IPS DF 6.9 (cell line): ENCODE measurements around the gene RERE.
"Not testable (repeated sequence)": the region's sequence is repeated elsewhere in the genome, so short reads cannot be mapped to it uniquely, and the experiment has no call there.

ENCODE experiments used
- DNase-seq: peaks from one replicate; pipeline ENCODE4 v3.0.0-alpha.2; 2013; ENCODE audit warnings: low read depth, low spot score
- H3K27ac ChIP-seq: one replicate; pipeline ENCODE4 v1.5.1; 2013; ENCODE audit warnings: low read length, control low read depth
- H3K27me3 ChIP-seq: 2 replicates; pipeline ENCODE4 v1.6.1; 2013; ENCODE audit warnings: mild to moderate bottlenecking, low read length; ENCODE audit not compliant: control insufficient read depth, insufficient read depth
- H3K36me3 ChIP-seq: 2 replicates; pipeline ENCODE4 v1.6.1; 2013; ENCODE audit warnings: low read length; ENCODE audit not compliant: control insufficient read depth, insufficient read depth
- H3K4me1 ChIP-seq: 2 replicates; pipeline ENCODE4 v1.6.1; 2013; ENCODE audit warnings: low read length; ENCODE audit not compliant: control insufficient read depth, insufficient read depth
- H3K4me3 ChIP-seq: 2 replicates; pipeline ENCODE4 v1.5.1; 2013; ENCODE audit warnings: mild to moderate bottlenecking, low read length
- H3K9me3 ChIP-seq: 2 replicates; pipeline ENCODE4 v1.6.1; 2013; ENCODE audit warnings: low read length, inconsistent platforms; ENCODE audit not compliant: control insufficient read depth, insufficient read depth
- WGBS: extraction: QIAGEN DNeasy Blood & Tissue Kit; methylation state at CpG from one replicate; pipeline ENCODE4 v1.1.7; 2013; ENCODE audit warnings: mixed read lengths, missing lambda C conversion rate; ENCODE audit not compliant: insufficient read length, insufficient coverage; 5-methylcytosine and 5-hydroxymethylcytosine counted together

The RERE gene

DNA sequence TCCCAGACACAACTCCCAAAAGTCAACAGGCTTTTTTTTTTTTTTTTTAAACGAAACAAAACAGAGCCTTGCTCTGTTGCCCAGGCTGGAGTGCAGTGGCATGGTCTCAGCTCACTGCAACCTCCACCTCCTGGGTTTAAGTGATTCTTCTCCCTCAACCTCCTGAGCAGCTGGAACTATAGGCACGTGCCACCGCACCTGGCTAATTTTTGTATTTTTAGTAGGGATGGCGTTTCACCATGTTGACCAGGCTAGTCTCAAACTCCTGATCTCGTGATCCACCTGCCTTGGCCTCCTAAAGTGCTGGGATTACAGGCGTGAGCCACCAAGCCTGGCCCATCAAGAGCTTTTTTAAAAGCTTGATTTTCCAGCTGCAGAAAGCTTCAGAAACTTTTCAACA lies 437.1 kb downstream of the RERE start:
- not testable (repeated sequence) for H3K4me1 ChIP-seq, H3K36me3 ChIP-seq, DNase-seq, H3K27me3 ChIP-seq, H3K4me3 ChIP-seq, H3K27ac ChIP-seq, H3K9me3 ChIP-seq
- WGBS, result no CpG with 5 or more reads among the region's 6 CpGs

DNA sequence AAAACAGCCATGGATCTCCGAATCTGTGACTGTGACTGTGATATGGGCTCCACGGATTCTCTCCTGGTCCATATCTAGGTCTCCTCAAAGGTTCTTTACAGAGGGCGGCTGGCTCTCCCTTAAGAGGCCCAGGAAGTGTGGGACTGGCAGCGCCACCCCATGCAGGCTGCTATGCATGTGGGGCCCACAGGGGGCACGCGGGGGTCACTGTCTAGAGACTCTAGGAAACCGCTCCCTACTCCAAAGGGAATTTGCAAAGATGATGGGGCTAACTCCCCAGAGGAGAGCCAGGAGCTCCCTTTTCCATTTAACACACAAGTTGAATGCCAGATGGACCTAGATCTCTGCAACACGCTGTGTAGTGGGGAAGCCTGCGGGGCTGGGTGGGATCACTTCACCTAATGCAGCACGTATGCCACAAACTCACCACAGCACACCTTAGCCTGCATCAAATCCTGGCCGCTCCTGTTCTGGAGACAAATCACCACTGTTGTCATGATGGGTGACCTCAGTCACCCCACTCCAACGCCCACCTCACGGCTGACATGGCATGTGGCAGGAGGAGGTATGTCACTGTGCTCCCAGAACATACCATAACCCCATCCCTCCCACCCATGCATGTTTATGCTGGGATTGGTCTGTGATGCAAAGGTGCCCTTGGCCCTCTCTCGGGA lies 437.8 kb downstream of the RERE start:
- no CpG with 5 or more reads among the region's 14 CpGs for WGBS

DNA sequence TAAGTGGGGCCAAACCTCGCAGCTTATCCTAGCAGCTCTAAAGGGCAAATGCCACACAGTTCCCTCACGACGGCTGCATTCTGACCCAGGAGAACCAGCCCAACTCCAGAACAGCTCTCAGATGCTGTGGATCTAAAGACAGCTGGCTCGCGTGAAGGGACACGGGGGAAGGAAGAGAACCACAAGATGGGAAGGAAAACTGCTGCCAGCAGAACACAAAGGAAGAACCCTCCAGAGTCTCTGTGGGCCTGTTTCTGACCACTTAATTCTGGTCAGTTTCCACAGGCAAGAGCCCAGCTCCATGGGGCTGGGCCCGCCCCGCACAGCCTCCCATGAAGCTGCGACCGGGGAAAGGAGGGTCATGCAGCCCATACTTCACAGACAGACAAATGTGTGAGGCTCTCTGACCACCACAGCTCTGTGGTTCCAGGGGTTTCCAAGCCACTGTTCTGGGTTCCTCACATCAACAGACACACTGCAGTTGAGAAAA lies 438.4 kb downstream of the RERE start:
- WGBS, result no CpG with 5 or more reads among the region's 10 CpGs
- no peak for DNase-seq
- no peaks in the 10 kb centered on the region for H3K9me3 ChIP-seq
- H3K36me3 ChIP-seq, result no peaks in the 10 kb centered on the region
- H3K27me3 ChIP-seq, result no peaks in the 10 kb centered on the region
- H3K4me1 ChIP-seq, result peaks cover 7% of the 10 kb centered on the region
- H3K4me3 ChIP-seq, result no peak overlapping the region
- no peak overlapping the region for H3K27ac ChIP-seq

More for the DNA sequence above, 437.8 kb downstream of the RERE start:
- DNase-seq, result no peak
- H3K36me3 ChIP-seq, result no peaks in the 10 kb centered on the region
- H3K4me1 ChIP-seq, result peaks cover 6% of the 10 kb centered on the region
- H3K4me3 ChIP-seq, result no peak overlapping the region
- no peak overlapping the region for H3K27ac ChIP-seq
- no peaks in the 10 kb centered on the region for H3K9me3 ChIP-seq
- no peaks in the 10 kb centered on the region for H3K27me3 ChIP-seq

DNA sequence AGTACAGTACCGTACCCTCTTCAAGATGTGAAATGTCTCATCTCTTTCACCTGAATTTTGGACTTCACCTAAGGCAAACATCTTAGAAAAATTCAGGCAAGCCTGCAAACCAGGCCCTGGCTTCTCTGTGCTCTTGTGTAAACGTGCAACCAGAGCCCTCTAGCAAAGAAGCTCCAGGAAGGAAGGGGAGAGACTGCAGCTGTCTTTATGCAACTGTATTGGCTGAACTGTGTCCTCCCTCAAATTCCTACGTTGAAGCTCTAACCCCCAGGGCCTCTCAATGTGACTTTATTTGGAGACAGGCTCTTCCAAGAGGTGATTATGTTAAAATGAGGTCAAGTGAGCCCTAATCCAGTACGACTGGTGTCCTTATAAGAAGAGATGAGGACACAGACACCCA lies 439.3 kb downstream of the RERE start:
- H3K4me1 ChIP-seq, result peaks cover 9% of the 10 kb centered on the region
- H3K27ac ChIP-seq, result no peak overlapping the region
- no CpG with 5 or more reads among the region's 4 CpGs for WGBS
- H3K9me3 ChIP-seq, result no peaks in the 10 kb centered on the region
- H3K4me3 ChIP-seq, result no peak overlapping the region
- no peaks in the 10 kb centered on the region for H3K36me3 ChIP-seq
- no peak for DNase-seq
- no peaks in the 10 kb centered on the region for H3K27me3 ChIP-seq

DNA sequence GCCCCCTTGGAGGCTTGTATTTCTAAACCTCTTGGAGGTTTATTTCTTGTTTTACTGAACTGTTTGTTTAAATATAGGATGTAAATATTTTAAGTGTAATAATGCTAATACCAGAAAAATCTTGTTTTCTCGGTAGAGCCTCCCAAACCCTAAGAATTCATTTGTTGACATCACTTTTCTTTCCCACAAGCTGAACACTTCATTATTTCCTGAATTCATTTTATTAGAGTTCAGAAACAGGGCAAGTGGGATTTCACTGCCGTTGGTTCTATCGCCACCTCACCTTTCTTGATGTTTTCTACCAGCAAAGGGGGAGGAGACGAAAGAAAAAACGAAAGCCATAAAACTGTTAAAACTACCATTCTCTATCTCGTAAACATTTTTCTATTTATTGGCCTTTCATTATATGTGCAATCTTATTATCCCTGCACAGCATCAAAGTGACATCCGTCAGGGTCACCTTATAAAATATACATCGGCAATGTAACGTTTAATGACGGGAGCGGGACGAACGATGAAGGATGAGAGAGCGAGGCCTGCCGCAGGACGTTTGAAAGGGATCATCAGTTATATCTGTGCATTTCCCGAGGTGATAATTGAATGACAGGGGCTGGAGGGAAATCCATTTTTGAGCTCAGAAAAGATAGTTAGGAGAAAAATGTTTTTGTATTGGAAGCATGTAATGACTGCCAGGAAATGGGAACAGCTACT lies 440.0 kb downstream of the RERE start:
- DNase-seq, result no peak
- H3K4me1 ChIP-seq, result peaks cover 10% of the 10 kb centered on the region
- no peaks in the 10 kb centered on the region for H3K9me3 ChIP-seq
- no peaks in the 10 kb centered on the region for H3K36me3 ChIP-seq
- WGBS, result 100% methylated on average over 1 of the region's 17 CpGs
- H3K27me3 ChIP-seq, result no peaks in the 10 kb centered on the region
- no peak overlapping the region for H3K4me3 ChIP-seq
- no peak overlapping the region for H3K27ac ChIP-seq

DNA sequence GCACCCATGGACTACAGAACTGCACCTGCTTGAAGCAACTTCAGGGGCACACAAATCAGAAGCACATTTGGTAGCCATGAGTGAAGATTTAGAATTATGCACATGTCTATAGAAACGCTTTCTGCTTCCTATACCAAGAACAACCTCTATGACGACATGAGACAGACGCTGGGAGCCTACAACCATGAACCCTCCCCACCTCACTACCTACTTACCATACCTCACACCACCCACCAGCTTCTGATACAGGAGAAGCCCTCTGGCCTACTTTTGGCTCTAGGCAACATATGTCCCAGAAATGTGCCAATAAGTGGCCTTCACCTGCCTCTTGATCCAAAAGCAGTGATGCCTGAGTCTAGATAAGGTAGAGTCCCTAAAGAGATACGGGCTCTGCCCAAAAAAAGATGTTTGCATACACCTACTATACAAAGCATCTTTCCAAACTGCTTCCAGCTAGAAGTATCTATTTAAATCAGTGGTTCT lies 441.0 kb downstream of the RERE start:
- Histone ChIP-seq H3K4me3 (no peak overlapping the region), H3K36me3 (no peaks in the 10 kb centered on the region), H3K27ac (no peak overlapping the region), H3K27me3 (no peaks in the 10 kb centered on the region), H3K4me1 (peaks cover 10% of the 10 kb centered on the region), H3K9me3 (no peaks in the 10 kb centered on the region)
- WGBS, result no CpG with 5 or more reads among the region's 4 CpGs
- no peak for DNase-seq

DNA sequence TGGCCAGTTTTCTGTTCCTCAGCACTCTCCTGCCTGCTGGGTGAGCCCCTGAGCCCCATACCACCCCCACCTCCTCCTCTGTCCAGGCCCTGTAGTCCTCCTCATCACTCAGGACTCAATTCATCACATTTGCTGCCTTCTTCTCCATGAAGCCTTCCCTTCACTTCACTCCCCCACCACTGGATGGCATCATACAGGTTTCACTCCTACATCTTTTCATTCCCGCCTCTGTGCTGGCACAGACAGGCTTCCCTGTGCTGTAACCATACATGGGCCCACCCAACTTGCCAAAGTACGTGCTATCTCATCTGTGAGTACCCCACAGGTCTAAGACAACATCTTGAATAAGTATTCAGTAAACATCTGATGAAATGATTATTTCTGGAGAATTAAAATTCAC lies 442.6 kb downstream of the RERE start:
- H3K4me3 ChIP-seq, result no peak overlapping the region
- DNase-seq, result no peak
- no peaks in the 10 kb centered on the region for H3K36me3 ChIP-seq
- peaks cover 11% of the 10 kb centered on the region for H3K4me1 ChIP-seq
- WGBS, result no CpG with 5 or more reads among the region's 2 CpGs
- H3K27me3 ChIP-seq, result no peaks in the 10 kb centered on the region
- no peak overlapping the region for H3K27ac ChIP-seq
- no peaks in the 10 kb centered on the region for H3K9me3 ChIP-seq

DNA sequence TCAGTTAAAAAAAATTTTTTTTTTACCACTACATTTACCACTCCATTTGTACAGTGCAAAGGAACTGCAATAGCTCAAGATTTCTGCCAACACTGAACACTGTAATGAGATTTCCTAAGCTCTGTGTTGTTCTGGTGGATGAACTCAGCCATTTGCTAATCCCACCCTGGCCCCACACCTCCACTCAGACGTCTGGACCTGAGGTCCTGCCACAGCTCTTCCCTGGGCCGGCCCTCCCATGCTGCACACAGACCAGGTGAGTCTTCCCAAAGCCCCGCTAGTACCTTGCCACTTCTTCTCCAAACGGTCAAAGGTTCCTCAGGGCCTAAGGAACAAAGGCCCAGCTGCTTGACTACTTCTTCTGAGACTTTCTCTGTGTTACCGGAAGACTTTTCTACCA lies 443.1 kb downstream of the RERE start:
- Histone ChIP-seq H3K36me3 (no peaks in the 10 kb centered on the region), H3K4me1 (peaks cover 10% of the 10 kb centered on the region), H3K4me3 (no peak overlapping the region), H3K9me3 (no peaks in the 10 kb centered on the region), H3K27me3 (no peaks in the 10 kb centered on the region), H3K27ac (no peak overlapping the region)
- no CpG with 5 or more reads among the region's 5 CpGs for WGBS
- DNase-seq, result no peak

DNA sequence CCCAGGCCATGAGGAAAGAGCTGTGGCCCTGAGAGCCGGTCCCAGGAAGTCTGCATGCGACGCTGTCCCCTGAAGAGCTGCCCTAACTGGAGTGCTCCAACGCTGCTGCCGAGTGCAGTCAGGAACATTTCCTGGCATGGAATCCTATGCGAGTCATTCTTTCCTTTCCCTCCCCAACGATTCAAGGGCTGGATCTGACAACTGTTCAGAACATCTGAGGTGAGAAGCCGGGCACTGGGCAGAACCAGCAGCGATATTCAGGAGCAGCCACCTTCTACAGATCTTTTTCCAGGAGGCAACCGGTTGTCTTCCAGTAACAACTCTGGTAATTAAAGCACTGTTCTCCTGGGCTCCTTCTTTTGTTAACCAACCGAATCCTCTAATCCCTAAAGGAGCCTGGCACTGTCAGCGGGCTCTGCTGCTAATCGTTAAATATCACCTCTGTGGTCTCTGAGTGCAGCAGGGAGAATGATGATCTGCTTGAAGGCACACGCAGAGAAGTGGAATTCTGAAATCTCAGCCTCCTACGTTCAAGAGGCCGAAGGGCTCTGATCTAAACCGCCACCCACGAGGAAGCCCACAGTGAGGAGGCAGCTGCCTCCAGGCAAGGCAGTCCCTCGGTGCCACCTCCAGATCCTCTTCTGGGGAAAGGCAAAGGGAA lies 443.7 kb downstream of the RERE start:
- no peaks in the 10 kb centered on the region for H3K27me3 ChIP-seq
- H3K4me3 ChIP-seq, result no peak overlapping the region
- no peaks in the 10 kb centered on the region for H3K9me3 ChIP-seq
- WGBS, result no CpG with 5 or more reads among the region's 19 CpGs
- H3K36me3 ChIP-seq, result no peaks in the 10 kb centered on the region
- no peak overlapping the region for H3K27ac ChIP-seq
- peaks cover 8% of the 10 kb centered on the region for H3K4me1 ChIP-seq
- DNase-seq, result no peak

DNA sequence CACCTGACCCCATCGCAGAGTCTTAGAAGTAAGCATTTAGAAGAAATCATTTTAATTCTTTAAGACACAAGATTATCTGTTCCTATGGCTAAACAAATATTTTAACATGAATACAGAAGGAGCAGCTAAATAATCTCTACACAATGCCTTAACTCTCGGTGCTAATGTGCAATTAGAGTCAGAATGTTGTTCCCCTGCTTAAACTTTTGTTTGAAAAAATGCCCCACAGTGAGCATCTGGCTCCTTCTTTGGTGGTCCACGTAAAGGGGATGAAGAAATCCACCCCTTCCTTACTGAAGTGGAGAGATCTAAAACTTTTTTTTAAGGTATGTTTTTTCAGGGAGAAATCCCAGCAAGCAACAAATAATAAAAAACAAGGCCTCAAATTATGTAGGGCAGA lies 444.3 kb downstream of the RERE start:
- no peaks in the 10 kb centered on the region for H3K9me3 ChIP-seq
- H3K27me3 ChIP-seq, result no peaks in the 10 kb centered on the region
- H3K4me3 ChIP-seq, result no peak overlapping the region
- no CpG with 5 or more reads among the region's 3 CpGs for WGBS
- no peak for DNase-seq
- no peaks in the 10 kb centered on the region for H3K36me3 ChIP-seq
- H3K4me1 ChIP-seq, result peaks cover 8% of the 10 kb centered on the region
- H3K27ac ChIP-seq, result no peak overlapping the region
